Renal cortex interstitium (tissue), 11 donors: ENCODE data around the gene RSBN1L. TPM values are rescaled to one million over a fixed set of nuclear protein-coding genes. Genes with fewer than 3 reads are reported as not detected.
"Not testable (repeated sequence)": the region's sequence is repeated elsewhere in the genome, so short reads cannot be mapped to it uniquely, and the experiment has no call there.

Experiments
- DNase-seq, 11 donors: peaks; one replicate each; pipeline ENCODE4 v3.0.0-alpha.2; 2013; ENCODE audit warnings: low read depth in 9 of 11, low spot score in 4 of 11; ENCODE audit errors: extremely low read depth in 1 of 11
- polyA plus RNA-seq, 3 donors: library from polyadenylated mRNA; unstranded; fragments of 120-200 nt; gene quantifications; one replicate each; pipeline ENCODE4 v1.2.1, GENCODE V29; 2013; ENCODE audit not compliant: insufficient read length in 3 of 3

Gene RSBN1L
- polyA plus RNA-seq, 3 donors = 30.4 to 36.1 (median 31.4) TPM

GRCh38 chr7:77679608-77680007 lies 16.7 kb upstream of the RSBN1L start:
- peak in 1 of 11 donors; percentile 20 for DNase-seq

- DNase-seq = no peak
Observed at GRCh38 chr7:77680266-77680665, 16.0 kb upstream of the RSBN1L start.

GRCh38 chr7:77684030-77684429 lies 12.2 kb upstream of the RSBN1L start:
- DNase-seq = no peak

- DNase-seq = no peak
Observed at GRCh38 chr7:77685233-77685632, 11.0 kb upstream of the RSBN1L start.

GRCh38 chr7:77687100-77687746 lies 9.0 kb upstream of the RSBN1L start:
- DNase-seq = no peak

GRCh38 chr7:77687747-77688144 lies 8.5 kb upstream of the RSBN1L start:
- DNase-seq = no peak

- no peak for DNase-seq
Observed at GRCh38 chr7:77690289-77690688, 6.0 kb upstream of the RSBN1L start.

GRCh38 chr7:77691892-77692491 lies 4.3 kb upstream of the RSBN1L start:
- no peak for DNase-seq

DNA sequence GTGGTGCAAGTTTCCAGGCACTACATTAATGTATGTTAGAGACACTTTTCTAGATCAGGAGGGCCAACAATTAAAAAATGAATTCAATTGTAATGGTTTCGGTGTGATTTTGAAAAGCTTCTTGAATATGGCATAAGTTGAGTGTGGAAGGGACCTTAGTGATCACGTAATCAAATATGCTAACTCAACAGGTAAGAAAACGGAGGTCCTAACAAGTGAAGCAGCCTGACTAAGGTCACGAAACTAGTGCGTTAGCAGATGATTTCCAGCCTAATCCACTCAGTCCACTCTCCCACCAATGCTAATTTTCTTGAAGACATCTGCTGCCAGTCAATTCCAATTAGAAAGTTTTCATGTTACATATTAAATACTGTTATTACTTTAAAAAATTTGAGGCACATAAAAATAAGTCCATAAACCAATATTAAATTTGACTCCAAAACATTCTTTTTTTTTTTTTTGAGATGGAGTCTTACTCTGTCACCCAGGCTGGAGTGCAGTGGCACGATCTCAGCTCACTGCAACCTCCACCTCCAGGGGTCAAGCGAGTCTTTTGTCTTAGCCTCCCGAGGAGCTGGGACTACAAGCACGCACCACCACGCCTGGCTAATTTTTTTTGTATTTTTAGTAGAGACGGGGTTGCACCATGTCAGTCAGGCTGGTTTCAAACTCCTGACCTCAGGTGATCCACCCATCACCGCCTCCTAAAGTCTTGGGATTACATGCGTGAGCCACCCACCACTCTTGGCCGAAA lies 2.3 kb upstream of the RSBN1L start:
- no peak for DNase-seq

- peak in 10 of 11 donors; percentile 29 to 63 (median 48) for DNase-seq
Observed at GRCh38 chr7:77696643-77697534, 630 bp downstream of the RSBN1L start.

DNA sequence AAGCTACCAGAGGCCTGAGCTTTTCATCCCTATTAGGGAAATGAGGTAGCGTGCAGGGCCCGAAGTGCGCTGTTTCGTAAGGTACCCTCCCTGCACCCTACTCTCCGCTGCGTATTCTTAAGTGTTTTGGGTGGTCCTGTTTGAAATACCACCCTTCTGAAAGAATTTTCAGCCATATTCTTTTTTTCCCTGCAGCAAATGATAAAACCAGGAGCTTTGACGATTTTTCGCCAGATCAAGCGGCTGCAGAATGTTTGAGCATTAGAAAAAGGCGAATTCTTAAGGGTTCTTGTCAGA lies 1.2 kb downstream of the RSBN1L start:
- DNase-seq = peak in 1 of 11 donors; percentile 26

GRCh38 chr7:77698042-77698625 lies 1.9 kb downstream of the RSBN1L start:
- no peak for DNase-seq

- DNase-seq = no peak
Observed at GRCh38 chr7:77699056-77699455, 2.8 kb downstream of the RSBN1L start.

GRCh38 chr7:77702513-77702912 lies 6.3 kb downstream of the RSBN1L start:
- no peak for DNase-seq

GRCh38 chr7:77702968-77703472 lies 6.8 kb downstream of the RSBN1L start:
- DNase-seq = no peak

GRCh38 chr7:77703669-77704068 lies 7.4 kb downstream of the RSBN1L start:
- not testable (repeated sequence) for DNase-seq

- DNase-seq = no peak
Observed at GRCh38 chr7:77707504-77707992, 11.3 kb downstream of the RSBN1L start.

DNA sequence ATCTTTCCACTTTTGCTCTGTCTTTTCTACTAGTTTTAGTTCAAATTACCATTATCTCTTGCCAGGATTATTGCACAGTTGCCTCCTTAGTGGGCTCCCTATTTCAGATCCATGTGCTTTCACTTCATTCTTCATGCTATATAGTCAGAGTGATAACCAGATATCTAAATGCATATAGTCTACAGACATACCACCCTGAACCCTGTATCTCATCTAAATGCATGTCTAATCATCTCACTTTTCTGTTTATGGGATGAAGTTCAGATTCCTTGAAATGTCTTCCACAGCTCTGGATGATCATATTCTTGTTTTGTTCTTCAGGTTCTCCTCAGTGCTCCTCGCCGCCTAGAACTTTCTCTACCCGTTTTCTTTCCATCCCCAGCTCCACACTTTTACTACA lies 13.8 kb downstream of the RSBN1L start:
- DNase-seq = no peak

DNA sequence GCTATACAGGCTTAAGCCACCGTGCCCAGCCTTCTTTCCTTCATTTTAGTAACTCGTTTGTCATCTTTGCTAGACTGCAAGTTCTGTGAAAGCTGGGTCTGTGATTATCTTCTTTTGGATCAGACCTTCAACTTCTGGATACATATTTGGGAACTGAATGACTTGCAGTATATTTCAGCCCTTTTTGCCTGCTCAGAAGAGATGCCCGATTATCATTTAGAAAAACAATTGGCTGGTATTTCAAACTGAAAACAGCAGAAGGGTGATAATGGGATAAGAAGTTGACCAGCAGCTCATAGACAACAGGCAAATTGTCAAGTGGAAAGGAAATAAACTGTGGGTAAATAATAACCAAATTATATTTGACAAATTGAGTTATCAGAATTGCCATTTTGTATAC lies 14.6 kb downstream of the RSBN1L start:
- no peak for DNase-seq
